Uterus (tissue), 4 donors: Measurements from ENCODE around the gene KCNQ1. TPM values are rescaled to one million over a fixed set of nuclear protein-coding genes. Genes with fewer than 3 reads are reported as not detected.

ENCODE experiments used
- DNase-seq, 2 donors: peaks; one replicate each; pipeline ENCODE4 v3.0.0-alpha.2; 2019 to 2020
- H3K27ac ChIP-seq, 2 donors: fragments of 200-600 bp; sonication (generic); 1 replicate in 1 of 2; 2 replicates in 1 of 2; pipeline ENCODE4 v1.5.1; 2016 to 2018
- H3K27me3 ChIP-seq, 2 donors: fragments of 200-600 bp; sonication (generic); one replicate each; pipeline ENCODE4 v1.5.1; 2018 to 2019; ENCODE audit warnings: control low read depth in 1 of 2
- H3K36me3 ChIP-seq, 2 donors: fragments of 200-600 bp; sonication (generic); one replicate each; pipeline ENCODE4 v1.5.1; 2019; ENCODE audit warnings: control low read depth in 1 of 2
- H3K4me1 ChIP-seq, 2 donors: fragments of 200-600 bp; sonication (generic); one replicate each; pipeline ENCODE4 v1.5.1; 2018 to 2019; ENCODE audit warnings: control low read depth in 1 of 2
- H3K4me3 ChIP-seq, 2 donors: fragments of 200-600 bp; sonication (generic); 1 replicate in 1 of 2; 2 replicates in 1 of 2; pipeline ENCODE4 v1.5.1; 2018 to 2019; ENCODE audit warnings: mild to moderate bottlenecking in 1 of 2
- H3K9me3 ChIP-seq, 2 donors: fragments of 200-600 bp; sonication (generic); one replicate each; pipeline ENCODE4 v1.5.1; 2019; ENCODE audit warnings: control low read depth in 1 of 2
- CTCF ChIP-seq, 4 experiments: fragments of 200-600 bp in 2 of 4; fragments of 450-650 bp in 2 of 4; sonication (generic) in 2 of 4; IDR thresholded peaks; one replicate each; pipeline ENCODE4 v1.5.1; 2016 to 2019; ENCODE audit warnings: antibody characterized with exemption in 4 of 4, mild to moderate bottlenecking in 2 of 4, moderate library complexity in 1 of 4
- POLR2A ChIP-seq, 2 donors: fragments of 450-650 bp; IDR thresholded peaks; one replicate each; pipeline ENCODE4 v1.6.1; 2016; ENCODE audit warnings: antibody characterized with exemption in 2 of 2, mild to moderate bottlenecking in 1 of 2, moderate library complexity in 1 of 2
- intact Hi-C: fragments of 100-400 bp; cut with DNase I; formaldehyde crosslinking; loops from one replicate; pipeline ENCODE4 v1.15.1; 2023; ENCODE audit warnings: low total_unique reads
- total RNA-seq, 4 donors: library from RNA; depleted of rRNA in 3 of 4; stranded (reverse); fragments of >200 nt in 3 of 4; gene quantifications; one replicate each; pipeline versions ENCODE4 v1.1.0 to v1.2.4, GENCODE V29; 2014 to 2023
- donor health status: DM: yes; HTN: yes; CAD: no.

Gene KCNQ1
- total RNA-seq, 4 donors from 2014 or later, result 2.6 to 10.4 (median 5.4) TPM

DNA sequence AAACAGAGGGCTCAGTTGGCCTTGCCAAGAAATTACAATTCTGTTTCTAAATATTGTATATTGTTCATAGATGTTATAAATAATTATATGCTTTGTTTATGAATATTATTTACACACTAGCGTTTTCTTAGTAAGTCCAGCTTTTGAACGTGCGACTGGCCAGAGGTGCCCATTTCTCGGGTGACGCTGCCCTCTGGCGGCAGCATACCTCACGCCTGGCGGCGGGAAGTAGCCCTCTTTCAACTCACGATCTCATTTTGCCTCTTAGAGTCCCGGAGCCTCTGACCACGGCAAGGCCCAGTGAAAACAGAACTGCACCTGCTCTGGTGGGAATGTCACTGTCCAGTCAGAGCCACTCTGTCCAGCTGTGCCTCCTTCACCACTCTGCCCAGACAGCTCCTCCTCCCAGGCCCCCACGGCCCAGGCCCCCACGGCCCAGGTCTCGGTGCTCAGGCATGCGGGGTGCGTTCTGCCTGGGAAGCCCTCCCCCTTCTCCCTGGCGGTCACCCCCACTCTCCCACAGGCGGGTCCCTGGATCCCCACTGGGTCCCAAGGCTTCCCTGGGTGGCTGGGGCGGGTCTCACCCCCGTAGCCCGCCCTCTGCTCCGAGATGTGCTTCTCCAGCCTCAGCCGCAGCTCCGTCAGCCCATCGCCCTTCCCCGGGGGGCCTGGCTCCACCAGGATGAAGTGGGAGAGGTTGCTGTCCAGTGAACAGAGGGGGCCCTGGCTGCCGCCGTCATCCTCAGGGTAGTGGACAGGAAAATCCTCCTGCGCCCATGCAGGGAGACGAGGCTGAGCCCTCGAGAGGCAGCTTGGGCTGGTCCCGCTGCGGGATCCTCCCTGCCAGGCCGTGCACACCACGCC, 24.9 kb upstream of the KCNQ1 start:
- Histone ChIP-seq H3K4me3 (no peak overlapping the region), H3K9me3 (no peaks in the 10 kb centered on the region), H3K27ac (peak overlapping the region; percentile 61 to 67), H3K27me3 (no peaks in the 10 kb centered on the region), H3K36me3 (no peaks in the 10 kb centered on the region), H3K4me1 (no peaks in the 10 kb centered on the region)
- TF ChIP-seq POLR2A (IDR thresholded peaks at IDR 0.05), result peak in 1 of 2 donors; percentile 13
- peak; percentile 81 to 92 (median 88) for TF ChIP-seq CTCF (IDR thresholded peaks at IDR 0.05)
- DNase-seq, result peak; percentile 80 to 86
- intact Hi-C loops, result loop anchor here (5.0 to 10.0 kb wide), 2 partner anchors 118 to 475 kb away; partner anchors contain the start of genes C11orf21 and TSPAN32

DNA sequence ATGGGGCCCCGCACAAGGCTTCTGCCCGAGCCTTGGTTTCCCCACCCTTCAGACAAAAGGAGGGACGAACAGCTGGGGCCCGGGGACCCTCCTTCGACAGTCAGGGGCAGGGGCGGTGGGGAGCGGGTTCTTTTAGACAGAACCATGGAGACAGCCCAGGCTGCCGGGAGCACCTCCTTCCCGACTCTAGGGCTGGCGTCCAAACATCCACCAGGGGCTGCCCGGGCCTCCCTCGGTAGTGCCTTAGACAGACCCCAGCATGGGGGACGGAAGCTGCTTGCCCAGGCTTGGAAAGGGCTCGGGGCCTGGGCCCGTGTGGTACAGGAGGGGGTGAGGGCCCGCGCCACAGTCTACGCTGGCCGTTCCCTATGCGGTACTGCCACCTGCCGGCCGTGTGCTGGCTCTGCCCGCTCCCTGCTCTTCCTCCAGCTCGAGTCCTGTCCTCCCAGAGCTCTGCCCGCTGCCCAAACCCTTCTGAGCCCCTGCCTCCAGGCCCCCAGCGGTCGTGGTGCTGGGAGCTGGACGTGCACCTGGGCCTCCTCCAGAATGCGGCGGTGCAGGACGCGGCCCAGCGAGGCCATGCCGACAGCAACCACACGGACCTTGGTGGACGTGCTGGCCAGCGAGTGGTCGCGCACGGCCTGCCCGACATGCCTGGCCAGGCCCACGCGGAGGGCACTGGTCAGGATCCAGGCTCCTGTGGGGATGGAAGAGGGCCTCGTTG, 24.1 kb upstream of the KCNQ1 start:
- peak overlapping the region; percentile 61 to 67 for H3K27ac ChIP-seq
- intact Hi-C loops, result loop anchor here (5.0 to 10.0 kb wide), 2 partner anchors 118 to 474 kb away; partner anchors contain the start of genes C11orf21 and TSPAN32
- peak in 1 of 2 donors; percentile 32 for TF ChIP-seq POLR2A (IDR thresholded peaks at IDR 0.05)
- peak; percentile 90 to 98 (median 96) for TF ChIP-seq CTCF (IDR thresholded peaks at IDR 0.05)
- H3K4me3 ChIP-seq, result no peak overlapping the region
- no peaks in the 10 kb centered on the region for H3K9me3 ChIP-seq
- peak; percentile 72 to 77 for DNase-seq
- no peaks in the 10 kb centered on the region for H3K27me3 ChIP-seq
- no peaks in the 10 kb centered on the region for H3K4me1 ChIP-seq
- H3K36me3 ChIP-seq, result no peaks in the 10 kb centered on the region

- DNase-seq, result no peak
- Histone ChIP-seq H3K9me3 (no peaks in the 10 kb centered on the region), H3K27ac (no peak overlapping the region), H3K27me3 (no peaks in the 10 kb centered on the region), H3K4me3 (no peak overlapping the region), H3K4me1 (no peaks in the 10 kb centered on the region), H3K36me3 (no peaks in the 10 kb centered on the region)
- intact Hi-C loops, result loop anchor here (5.0 to 10.0 kb wide), 2 partner anchors 119 to 473 kb away; partner anchors contain the start of genes C11orf21 and TSPAN32
- TF ChIP-seq POLR2A (IDR thresholded peaks at IDR 0.05) (no peak), CTCF (IDR thresholded peaks at IDR 0.05) (no peak)
Observed at GRCh38 chr11:2421226-2421994, 23.4 kb upstream of the KCNQ1 start.

DNA sequence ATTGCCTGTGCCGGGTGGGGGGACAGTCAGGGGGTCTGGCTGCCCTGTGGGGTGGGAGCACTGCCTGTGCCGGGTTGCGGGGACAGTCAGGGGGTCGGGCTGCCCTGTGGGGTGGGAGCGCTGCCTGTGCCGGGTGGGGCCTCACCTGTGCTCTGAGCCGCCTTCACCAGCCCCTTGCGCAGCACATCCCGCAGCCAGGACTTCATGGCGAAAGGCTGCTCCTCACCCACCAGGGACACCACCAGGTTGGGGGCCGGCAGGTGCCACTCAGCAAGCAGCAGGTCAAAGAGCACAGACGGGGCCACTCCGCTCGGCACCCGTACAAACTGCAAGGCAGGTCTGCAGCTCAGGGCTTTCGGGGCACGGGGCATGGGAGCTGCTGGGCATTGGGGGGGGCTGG, 22.8 kb upstream of the KCNQ1 start:
- no peak overlapping the region for H3K27ac ChIP-seq
- no peaks in the 10 kb centered on the region for H3K36me3 ChIP-seq
- TF ChIP-seq POLR2A (IDR thresholded peaks at IDR 0.05), result no peak
- no peak for TF ChIP-seq CTCF (IDR thresholded peaks at IDR 0.05)
- no peaks in the 10 kb centered on the region for H3K4me1 ChIP-seq
- H3K9me3 ChIP-seq, result no peaks in the 10 kb centered on the region
- no peak overlapping the region for H3K4me3 ChIP-seq
- intact Hi-C loops, result loop anchor here (5.0 to 10.0 kb wide), 2 partner anchors 120 to 473 kb away; partner anchors contain the start of genes C11orf21 and TSPAN32
- no peak for DNase-seq
- H3K27me3 ChIP-seq, result no peaks in the 10 kb centered on the region
